ENCODE measurements around the gene M6PR.

Gene M6PR

DNA sequence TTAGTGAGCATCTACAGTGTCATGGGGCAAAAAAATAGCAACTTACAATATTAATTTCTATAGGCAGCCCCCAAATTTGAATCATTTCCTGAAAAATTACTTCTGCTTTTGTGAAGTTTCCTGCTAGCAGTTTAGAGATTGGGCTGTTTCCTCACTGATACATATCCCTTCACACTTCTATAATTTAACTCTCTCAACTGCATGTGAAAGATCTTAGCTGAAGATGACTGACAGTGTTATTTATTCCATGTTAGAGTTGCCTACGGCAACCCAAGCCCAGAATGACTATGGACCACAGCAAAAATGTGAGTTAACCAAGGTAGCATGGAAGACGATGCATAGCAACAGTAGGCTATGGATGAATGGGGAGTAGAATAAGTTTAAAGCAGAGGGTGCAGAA, 40.0 kb upstream of the M6PR start, which contains the start of gene KLRG1:
Gene KLRG1, plus strand, starts transcription at position 134 of the 400 bp plus-strand sequence. Its CDS starts 90 bp downstream, at position 224.
- Histone ChIP-seq H3K4me1 (no peaks in the 10 kb centered on the region), H3K36me3 (no peaks in the 10 kb centered on the region), H3K4me3 (ENCODE audit: low read depth, low read length) (no peak within 1 kb of the TSS), H3K27me3 (no peaks in the 10 kb centered on the region), H3K9me3 (no peaks in the 10 kb centered on the region)
- TF ChIP-seq, protein P1, sequence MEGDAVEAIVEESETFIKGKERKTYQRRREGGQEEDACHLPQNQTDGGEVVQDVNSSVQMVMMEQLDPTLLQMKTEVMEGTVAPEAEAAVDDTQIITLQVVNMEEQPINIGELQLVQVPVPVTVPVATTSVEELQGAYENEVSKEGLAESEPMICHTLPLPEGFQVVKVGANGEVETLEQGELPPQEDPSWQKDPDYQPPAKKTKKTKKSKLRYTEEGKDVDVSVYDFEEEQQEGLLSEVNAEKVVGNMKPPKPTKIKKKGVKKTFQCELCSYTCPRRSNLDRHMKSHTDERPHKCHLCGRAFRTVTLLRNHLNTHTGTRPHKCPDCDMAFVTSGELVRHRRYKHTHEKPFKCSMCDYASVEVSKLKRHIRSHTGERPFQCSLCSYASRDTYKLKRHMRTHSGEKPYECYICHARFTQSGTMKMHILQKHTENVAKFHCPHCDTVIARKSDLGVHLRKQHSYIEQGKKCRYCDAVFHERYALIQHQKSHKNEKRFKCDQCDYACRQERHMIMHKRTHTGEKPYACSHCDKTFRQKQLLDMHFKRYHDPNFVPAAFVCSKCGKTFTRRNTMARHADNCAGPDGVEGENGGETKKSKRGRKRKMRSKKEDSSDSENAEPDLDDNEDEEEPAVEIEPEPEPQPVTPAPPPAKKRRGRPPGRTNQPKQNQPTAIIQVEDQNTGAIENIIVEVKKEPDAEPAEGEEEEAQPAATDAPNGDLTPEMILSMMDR (IDR thresholded peaks at IDR 0.05; ENCODE audit: low read depth, low read length), result no peak
- DNase-seq, result no peak

DNA sequence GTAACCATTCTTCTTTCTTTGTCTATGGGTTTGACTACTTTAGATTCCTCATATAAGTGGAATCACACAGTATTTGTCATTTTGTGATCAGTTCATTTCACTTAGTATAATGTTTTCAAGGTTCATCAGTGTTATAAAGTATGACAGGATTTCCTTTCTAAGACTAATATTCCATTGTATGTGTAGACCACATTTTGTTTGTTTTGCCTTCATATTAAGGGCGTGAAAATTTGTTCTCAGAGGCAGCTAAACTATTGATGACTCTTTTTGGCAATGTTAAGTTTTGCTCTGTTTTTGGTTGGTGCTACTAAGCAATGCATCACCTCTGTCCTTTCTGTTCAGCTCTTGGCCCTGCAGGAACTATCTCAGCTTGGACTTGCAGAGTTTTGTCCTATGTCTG, 38.2 kb upstream of the M6PR start:
- H3K9me3 ChIP-seq, result no peaks in the 10 kb centered on the region
- TF ChIP-seq, protein P1 (IDR thresholded peaks at IDR 0.05; ENCODE audit: low read depth, low read length), result no peak
- H3K4me1 ChIP-seq, result no peaks in the 10 kb centered on the region
- no peaks in the 10 kb centered on the region for H3K36me3 ChIP-seq
- no peak overlapping the region for H3K4me3 ChIP-seq (ENCODE audit: low read depth, low read length)
- H3K27me3 ChIP-seq, result no peaks in the 10 kb centered on the region
- DNase-seq, result no peak

DNA sequence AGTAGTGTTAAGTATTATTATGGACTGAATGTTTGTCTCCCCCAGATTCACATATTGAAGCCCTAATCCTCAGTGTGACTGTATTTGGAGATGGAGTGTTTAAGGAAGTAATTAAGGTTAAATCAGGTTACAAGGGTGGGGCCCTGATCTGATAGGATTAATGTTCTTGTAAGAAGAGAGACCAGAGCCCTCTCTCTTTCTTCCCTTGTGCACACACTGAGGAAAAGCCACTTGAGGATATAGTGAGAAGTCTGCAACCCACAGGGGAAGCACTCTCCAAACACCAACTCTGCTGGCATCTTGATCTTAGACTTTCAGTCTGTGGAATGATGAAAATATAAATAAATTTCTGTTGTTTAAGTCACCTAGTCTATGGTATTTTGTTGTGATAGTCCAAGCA, 37.7 kb upstream of the M6PR start:
- DNase-seq, result no peak
- H3K4me3 ChIP-seq (ENCODE audit: low read depth, low read length), result no peak overlapping the region
- TF ChIP-seq, protein P1 (IDR thresholded peaks at IDR 0.05; ENCODE audit: low read depth, low read length), result no peak
- H3K4me1 ChIP-seq, result no peaks in the 10 kb centered on the region
- H3K27me3 ChIP-seq, result no peaks in the 10 kb centered on the region
- H3K36me3 ChIP-seq, result no peaks in the 10 kb centered on the region
- H3K9me3 ChIP-seq, result no peaks in the 10 kb centered on the region

DNA sequence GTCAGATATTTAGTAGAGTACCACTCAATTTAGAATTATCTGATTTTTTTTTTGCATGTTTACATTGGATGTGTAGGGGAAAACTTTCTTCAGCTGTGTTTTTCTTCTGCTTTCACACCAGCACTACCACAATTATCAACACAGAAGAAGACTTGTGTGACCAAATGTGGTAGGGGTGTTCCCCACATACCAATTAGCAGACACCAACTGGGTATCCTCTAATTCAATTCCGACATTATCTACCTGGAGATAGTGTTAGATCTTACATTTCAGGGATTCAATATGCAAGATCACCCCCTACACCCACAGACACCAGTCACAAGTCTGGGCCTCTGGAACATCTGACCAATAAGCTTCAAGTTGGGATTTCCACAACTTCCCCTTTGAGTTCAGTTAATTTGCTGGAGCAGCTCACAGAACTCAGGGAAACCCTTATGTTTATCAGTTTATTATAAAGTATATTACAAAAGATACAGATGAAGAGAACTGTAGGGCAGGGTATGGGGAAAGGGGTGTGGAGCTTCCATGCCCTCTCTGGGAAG, 35.8 kb upstream of the M6PR start:
- no peak for DNase-seq
- TF ChIP-seq, protein P1 (IDR thresholded peaks at IDR 0.05; ENCODE audit: low read depth, low read length), result no peak
- no peaks in the 10 kb centered on the region for H3K4me1 ChIP-seq

DNA sequence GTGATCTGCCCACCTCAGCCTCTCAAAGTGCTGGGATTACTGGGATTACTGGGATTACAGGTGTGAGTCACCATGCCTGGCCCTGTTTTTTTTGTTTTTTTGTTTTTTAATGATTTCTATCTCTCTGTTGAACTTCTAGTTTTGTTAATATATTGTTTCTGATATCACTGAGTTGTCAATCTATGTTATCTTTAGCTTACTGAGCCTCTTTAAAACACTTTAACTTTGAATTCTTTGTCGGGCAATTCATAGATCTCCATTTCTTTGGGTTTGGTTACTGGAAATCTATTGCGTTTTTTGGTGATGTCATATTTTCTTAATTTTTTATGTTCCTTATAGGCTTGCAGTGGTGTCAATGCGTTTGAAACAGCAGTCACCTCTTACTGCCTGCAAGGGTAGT, 30.7 kb upstream of the M6PR start:
- Histone ChIP-seq H3K9me3 (no peaks in the 10 kb centered on the region), H3K36me3 (no peaks in the 10 kb centered on the region), H3K4me1 (no peaks in the 10 kb centered on the region), H3K4me3 (ENCODE audit: low read depth, low read length) (no peak overlapping the region), H3K27me3 (no peaks in the 10 kb centered on the region)
- DNase-seq, result no peak
- TF ChIP-seq, protein P1 (IDR thresholded peaks at IDR 0.05; ENCODE audit: low read depth, low read length), result no peak

More for the DNA sequence above, 35.8 kb upstream of the M6PR start:
- no peaks in the 10 kb centered on the region for H3K36me3 ChIP-seq
- no peak overlapping the region for H3K4me3 ChIP-seq (ENCODE audit: low read depth, low read length)
- H3K9me3 ChIP-seq, result no peaks in the 10 kb centered on the region
- no peaks in the 10 kb centered on the region for H3K27me3 ChIP-seq

DNA sequence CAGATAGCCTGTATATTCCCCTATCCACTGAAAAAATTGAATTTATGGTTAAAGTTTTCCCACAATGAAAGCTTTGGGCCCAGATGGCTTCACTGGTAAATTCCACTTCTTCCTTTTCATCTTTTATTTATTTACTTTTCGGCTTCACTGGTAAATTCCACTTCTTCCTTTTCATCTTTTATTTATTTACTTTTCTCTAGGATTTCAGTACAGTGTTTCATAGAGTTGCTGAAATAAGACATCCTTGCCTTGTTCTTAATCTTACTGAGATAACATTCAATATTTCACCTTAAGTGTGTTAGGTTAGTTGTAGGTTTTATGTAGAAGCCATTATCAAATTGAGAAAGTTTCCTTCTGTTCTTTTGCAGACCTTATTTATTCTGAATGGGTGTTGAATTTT, 21.0 kb upstream of the M6PR start:
- DNase-seq, result no peak
- no peaks in the 10 kb centered on the region for H3K27me3 ChIP-seq
- no peaks in the 10 kb centered on the region for H3K9me3 ChIP-seq
- H3K36me3 ChIP-seq, result no peaks in the 10 kb centered on the region
- TF ChIP-seq, protein P1 (IDR thresholded peaks at IDR 0.05; ENCODE audit: low read depth, low read length), result no peak
- H3K4me1 ChIP-seq, result no peaks in the 10 kb centered on the region
- H3K4me3 ChIP-seq (ENCODE audit: low read depth, low read length), result no peak overlapping the region
